Fibroblast of mammary gland (primary cell): ENCODE results near the gene DHCR24.

Experiments used
- DNase-seq: peaks from one replicate; pipeline ENCODE4 v3.0.0-alpha.2; 2010; ENCODE audit warnings: low read depth
- H3K4me3 ChIP-seq: 2 replicates; pipeline ENCODE4 v1.5.1; 2011; ENCODE audit warnings: low read depth, mild to moderate bottlenecking, low read length, moderate library complexity; ENCODE audit not compliant: control insufficient read depth
- TF ChIP-seq, protein P1 (sequence below): conservative IDR thresholded peaks from 2 replicates; pipeline ENCODE4 v1.5.1; 2011; ENCODE audit warnings: low read depth, low read length, inconsistent platforms; ENCODE audit not compliant: control insufficient read depth, insufficient read depth

The DHCR24 gene

DNA sequence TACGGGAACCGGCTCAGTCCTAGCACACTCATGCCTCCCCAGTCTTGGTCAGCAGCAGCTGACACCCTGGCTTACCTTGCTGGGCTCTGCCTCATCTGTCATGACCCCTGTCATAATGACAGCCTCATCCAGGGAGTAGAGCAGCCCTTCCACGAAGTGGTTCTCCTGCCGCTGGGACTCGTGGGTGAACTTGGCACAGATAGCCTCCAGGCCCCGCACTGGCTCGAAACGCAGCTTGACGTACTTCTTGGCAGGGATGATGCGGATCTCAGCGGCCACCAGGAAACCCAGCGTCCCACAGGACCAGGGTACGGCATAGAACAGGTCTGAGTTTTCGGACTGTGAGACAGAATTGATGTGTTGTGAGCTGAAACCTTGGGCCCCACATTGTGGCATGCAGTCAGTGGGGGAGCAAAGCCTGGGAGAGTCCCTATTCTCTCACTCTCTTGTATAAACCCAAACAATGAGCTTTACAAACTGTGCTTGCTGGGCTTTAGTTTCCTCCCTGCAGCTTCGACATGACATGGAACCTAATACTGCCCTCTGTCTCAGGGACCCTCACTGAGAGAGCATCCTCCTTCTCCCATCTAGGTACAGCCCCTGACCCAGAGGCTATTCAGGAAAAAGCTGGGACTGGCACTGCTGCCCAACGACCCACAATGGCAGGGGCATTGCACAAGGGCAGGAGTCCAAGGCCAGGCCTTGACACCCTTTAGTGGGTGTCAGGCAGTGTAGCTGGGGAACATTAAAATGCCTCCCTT, 15.5 kb downstream of the DHCR24 start:
- TF ChIP-seq, protein P1, sequence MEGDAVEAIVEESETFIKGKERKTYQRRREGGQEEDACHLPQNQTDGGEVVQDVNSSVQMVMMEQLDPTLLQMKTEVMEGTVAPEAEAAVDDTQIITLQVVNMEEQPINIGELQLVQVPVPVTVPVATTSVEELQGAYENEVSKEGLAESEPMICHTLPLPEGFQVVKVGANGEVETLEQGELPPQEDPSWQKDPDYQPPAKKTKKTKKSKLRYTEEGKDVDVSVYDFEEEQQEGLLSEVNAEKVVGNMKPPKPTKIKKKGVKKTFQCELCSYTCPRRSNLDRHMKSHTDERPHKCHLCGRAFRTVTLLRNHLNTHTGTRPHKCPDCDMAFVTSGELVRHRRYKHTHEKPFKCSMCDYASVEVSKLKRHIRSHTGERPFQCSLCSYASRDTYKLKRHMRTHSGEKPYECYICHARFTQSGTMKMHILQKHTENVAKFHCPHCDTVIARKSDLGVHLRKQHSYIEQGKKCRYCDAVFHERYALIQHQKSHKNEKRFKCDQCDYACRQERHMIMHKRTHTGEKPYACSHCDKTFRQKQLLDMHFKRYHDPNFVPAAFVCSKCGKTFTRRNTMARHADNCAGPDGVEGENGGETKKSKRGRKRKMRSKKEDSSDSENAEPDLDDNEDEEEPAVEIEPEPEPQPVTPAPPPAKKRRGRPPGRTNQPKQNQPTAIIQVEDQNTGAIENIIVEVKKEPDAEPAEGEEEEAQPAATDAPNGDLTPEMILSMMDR = no peak
- no peak overlapping the region for H3K4me3 ChIP-seq
- no peak for DNase-seq

DNA sequence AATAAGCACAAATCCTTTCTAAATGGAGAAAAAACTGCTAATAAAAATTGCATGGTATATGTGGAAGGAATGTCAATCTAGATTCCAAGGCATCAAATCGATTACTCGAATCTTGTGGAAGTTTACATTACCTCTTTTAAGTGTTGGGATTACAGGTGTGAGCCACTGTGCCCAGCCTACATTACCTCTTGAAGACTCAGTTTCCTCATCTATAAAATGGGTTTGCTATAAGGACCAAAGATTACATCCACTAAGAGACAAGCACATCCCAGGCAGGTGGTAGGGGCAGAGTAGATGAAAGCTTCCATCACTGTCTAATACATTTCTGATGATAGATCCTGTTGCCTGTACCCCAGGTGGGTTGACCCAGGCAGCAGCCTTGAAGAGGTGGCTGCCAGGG, 16.1 kb downstream of the DHCR24 start:
- TF ChIP-seq, protein P1 = no peak
- no peak overlapping the region for H3K4me3 ChIP-seq
- DNase-seq = no peak

DNA sequence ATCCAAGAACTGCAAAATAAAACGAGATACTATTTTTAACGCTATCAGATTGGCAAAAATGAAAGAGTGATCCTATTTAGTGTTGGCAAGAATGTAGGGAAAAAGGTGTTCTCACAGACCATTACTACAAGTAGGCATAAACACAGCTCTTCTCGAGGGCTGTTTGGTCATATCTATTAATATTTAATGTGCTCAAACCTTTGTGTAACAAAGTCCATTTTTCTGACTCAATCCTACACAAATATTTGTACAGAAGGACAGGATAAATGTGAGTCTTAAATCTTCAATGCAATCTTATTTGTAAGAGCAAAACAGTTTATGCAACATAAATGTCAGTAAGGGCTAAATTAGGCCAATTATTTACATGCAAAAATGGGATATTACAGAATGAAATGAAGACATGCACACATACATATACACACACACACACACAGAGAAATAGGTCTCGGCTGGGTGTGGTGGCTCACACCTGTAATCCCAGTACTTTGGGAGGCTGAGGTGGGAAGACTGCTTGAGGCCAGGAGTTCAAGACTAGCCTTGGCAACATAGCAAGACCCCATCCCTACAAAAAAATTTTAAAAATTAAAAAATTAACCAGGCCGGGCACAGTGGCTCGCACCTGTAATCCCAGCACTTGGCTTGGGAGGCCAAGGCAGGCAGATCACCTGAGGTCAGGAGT, 17.7 kb downstream of the DHCR24 start:
- H3K4me3 ChIP-seq = no peak overlapping the region
- no peak for DNase-seq
- TF ChIP-seq, protein P1 = no peak

DNA sequence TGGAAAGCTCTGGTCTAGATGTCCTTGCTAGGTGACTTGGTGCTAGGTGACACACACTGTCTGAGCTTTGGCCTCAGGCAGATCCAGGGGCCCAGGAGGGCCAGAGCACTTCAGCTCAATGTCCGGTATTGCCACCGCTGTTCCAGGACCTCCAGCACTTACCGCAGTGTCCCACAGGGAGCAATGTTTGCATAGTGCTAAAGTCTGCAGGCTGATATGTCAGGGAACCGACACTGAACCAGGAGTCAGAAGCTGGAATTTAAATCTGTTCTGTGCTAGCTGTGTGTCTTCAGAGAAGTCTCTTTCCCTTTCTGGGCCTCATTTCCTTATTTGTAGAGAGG, 19.3 kb downstream of the DHCR24 start:
- TF ChIP-seq, protein P1 = no peak
- no peak for DNase-seq
- no peak overlapping the region for H3K4me3 ChIP-seq

DNA sequence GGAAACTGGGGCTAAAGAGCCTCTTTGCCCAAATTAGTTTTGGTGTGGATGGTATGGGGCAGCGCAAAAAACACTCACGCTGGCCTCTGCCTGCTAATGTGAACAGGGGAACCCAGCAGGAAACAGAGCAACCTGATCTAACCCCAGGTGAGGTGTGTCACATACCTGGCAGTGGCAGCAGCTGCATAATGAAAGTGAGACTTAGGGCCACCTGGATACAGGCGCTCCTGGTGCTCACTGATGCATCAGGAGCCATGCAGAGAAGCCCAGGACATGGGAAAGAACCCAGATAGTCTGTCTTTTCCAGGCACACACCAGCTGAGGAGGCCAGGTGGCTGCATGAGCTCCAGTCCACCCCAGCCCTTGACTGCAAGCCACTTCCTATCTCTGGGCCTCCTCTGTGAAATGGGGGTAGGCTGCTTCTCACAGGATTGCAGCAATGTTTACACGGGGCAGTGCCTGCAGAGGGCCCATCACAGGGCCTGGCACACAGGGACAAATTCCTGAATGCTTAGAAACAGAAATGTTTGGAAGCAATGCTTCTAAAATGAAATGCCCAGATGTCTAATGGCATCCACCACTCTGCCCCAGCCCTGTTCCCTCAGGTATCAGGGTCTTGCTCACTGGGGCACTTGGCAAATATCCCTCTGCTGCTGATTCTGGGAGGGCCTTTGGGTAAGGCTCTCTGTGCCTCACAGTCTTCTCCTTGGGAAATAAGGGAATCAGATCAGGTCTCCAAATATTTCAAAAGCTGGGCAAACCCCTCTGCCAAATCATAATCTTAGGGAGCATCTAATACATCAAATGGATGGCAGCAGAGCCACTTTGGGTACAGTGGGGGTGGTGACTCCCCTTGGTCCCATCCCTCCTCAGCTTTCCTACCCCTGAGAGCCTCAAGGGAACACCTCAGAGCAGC, 19.9 kb downstream of the DHCR24 start:
- TF ChIP-seq, protein P1 = no peak
- no peak for DNase-seq
- no peak overlapping the region for H3K4me3 ChIP-seq

DNA sequence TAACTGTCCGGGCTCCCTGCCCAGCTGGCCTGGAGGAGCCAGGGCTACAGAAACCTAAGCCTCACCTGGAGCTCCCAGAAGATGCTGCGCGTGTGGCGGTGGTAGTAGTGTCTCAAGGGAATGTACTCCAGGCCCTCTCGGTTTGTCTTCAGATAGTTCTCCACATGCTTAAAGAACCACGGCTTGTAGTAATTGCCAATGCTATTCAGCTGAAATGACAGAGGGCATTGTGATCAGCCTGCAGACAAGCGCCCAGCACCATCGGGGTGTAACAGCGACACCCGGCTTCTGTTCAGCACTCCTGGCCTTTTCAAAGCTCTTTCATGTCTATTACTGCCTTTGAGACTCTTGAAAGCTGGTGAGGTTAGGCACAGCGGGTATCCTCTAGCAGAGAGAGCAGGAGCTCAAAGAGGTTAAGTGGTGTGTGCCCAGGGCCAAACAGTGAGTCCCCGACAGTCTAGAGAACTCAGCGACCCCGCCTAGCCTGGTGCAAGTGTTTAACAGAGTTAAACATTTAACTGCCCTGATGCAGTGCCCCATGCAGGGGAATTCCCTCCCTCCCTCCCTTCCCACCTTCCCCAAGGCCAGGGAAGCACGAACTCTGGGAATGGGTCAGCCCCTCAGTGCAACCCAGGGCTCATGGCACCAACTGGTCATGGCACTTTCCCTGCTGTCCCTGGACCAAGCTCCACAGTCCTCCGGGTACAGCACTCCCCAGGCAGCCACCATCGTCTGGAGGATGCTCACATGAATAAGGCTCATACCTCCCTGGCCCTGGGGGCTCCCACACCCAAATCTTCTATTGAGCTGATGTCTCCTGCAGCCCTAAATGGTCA, 21.5 kb downstream of the DHCR24 start:
- no peak for DNase-seq
- TF ChIP-seq, protein P1 = no peak

More for the DNA sequence above, 21.5 kb downstream of the DHCR24 start:
- H3K4me3 ChIP-seq = no peak overlapping the region
